T-helper 1 cell treated with Interleukin-12 subunit alpha and Interleukin-12 subunit beta and Interleukin-4 antibody, amounts not matched to agents 30 μg/mL and 1 μg/mL, for 36 hours (primary cell): ENCODE results near the gene MLN.
"Not testable (repeated sequence)": the region's sequence is repeated elsewhere in the genome, so short reads cannot be mapped to it uniquely, and the experiment has no call there.

Experiments
- H3K27ac Mint-ChIP-seq: one replicate; pipeline ENCODE4 v1.8.0; 2021; ENCODE audit warnings: mild to moderate bottlenecking, mixed read lengths
- H3K27me3 Mint-ChIP-seq: one replicate; pipeline ENCODE4 v1.8.0; 2021; ENCODE audit warnings: low read depth, mixed read lengths
- H3K36me3 Mint-ChIP-seq: one replicate; pipeline ENCODE4 v1.8.0; 2021; ENCODE audit warnings: low read depth, mixed read lengths
- H3K4me1 Mint-ChIP-seq: one replicate; pipeline ENCODE4 v1.8.0; 2021; ENCODE audit warnings: low read depth, mixed read lengths
- H3K4me3 Mint-ChIP-seq: one replicate; pipeline ENCODE4 v1.8.0; 2021; ENCODE audit warnings: mild to moderate bottlenecking, moderate library complexity, mixed read lengths
- H3K9me3 Mint-ChIP-seq: one replicate; pipeline ENCODE4 v1.8.0; 2021; ENCODE audit warnings: mixed read lengths

MLN gene

GRCh38 chr6:33840048-33840926 is 36.5 kb upstream of the MLN start:
- H3K36me3 Mint-ChIP-seq, result no peaks in the 10 kb centered on the region
- peaks cover 6% of the 10 kb centered on the region for H3K9me3 Mint-ChIP-seq
- H3K4me3 Mint-ChIP-seq, result peak overlapping the region; percentile 45
- peaks cover 16% of the 10 kb centered on the region for H3K27me3 Mint-ChIP-seq
- H3K27ac Mint-ChIP-seq, result peak overlapping the region; percentile 73
- peaks cover 21% of the 10 kb centered on the region for H3K4me1 Mint-ChIP-seq

- H3K36me3 Mint-ChIP-seq, result no peaks in the 10 kb centered on the region
- H3K4me1 Mint-ChIP-seq, result peaks cover 21% of the 10 kb centered on the region
- H3K4me3 Mint-ChIP-seq, result peak overlapping the region; percentile 45
- H3K27ac Mint-ChIP-seq, result peak overlapping the region; percentile 73
- peaks cover 14% of the 10 kb centered on the region for H3K27me3 Mint-ChIP-seq
- H3K9me3 Mint-ChIP-seq, result peaks cover 6% of the 10 kb centered on the region
Observed at GRCh38 chr6:33839399-33840047, 35.7 kb upstream of the MLN start.

- Mint-ChIP-seq H3K9me3 (peaks cover 6% of the 10 kb centered on the region), H3K27me3 (peaks cover 11% of the 10 kb centered on the region), H3K27ac (no peak overlapping the region), H3K36me3 (no peaks in the 10 kb centered on the region), H3K4me1 (peaks cover 21% of the 10 kb centered on the region), H3K4me3 (no peak overlapping the region)
Observed at GRCh38 chr6:33838983-33839382, 35.2 kb upstream of the MLN start.

GRCh38 chr6:33837971-33838665 is 34.3 kb upstream of the MLN start:
- no peaks in the 10 kb centered on the region for H3K36me3 Mint-ChIP-seq
- H3K4me1 Mint-ChIP-seq, result peaks cover 21% of the 10 kb centered on the region
- H3K27me3 Mint-ChIP-seq, result peaks cover 11% of the 10 kb centered on the region
- H3K4me3 Mint-ChIP-seq, result no peak overlapping the region
- H3K27ac Mint-ChIP-seq, result no peak overlapping the region
- peaks cover 6% of the 10 kb centered on the region for H3K9me3 Mint-ChIP-seq

- Mint-ChIP-seq H3K27me3 (peaks cover 11% of the 10 kb centered on the region), H3K4me1 (peaks cover 21% of the 10 kb centered on the region), H3K4me3 (no peak overlapping the region)
Observed at GRCh38 chr6:33836806-33837469, 33.1 kb upstream of the MLN start.

GRCh38 chr6:33834401-33835392 is 30.9 kb upstream of the MLN start:
- H3K9me3 Mint-ChIP-seq, result peaks cover 6% of the 10 kb centered on the region
- H3K27me3 Mint-ChIP-seq, result peaks cover 22% of the 10 kb centered on the region
- H3K27ac Mint-ChIP-seq, result no peak overlapping the region

More at GRCh38 chr6:33836806-33837469, 33.1 kb upstream of the MLN start:
- Mint-ChIP-seq H3K27ac (no peak overlapping the region), H3K9me3 (peaks cover 6% of the 10 kb centered on the region), H3K36me3 (no peaks in the 10 kb centered on the region)

GRCh38 chr6:33833599-33833998 is 29.8 kb upstream of the MLN start:
- Mint-ChIP-seq H3K27ac (no peak overlapping the region), H3K27me3 (peaks cover 27% of the 10 kb centered on the region), H3K4me3 (no peak overlapping the region), H3K9me3 (peaks cover 6% of the 10 kb centered on the region), H3K4me1 (no peaks in the 10 kb centered on the region), H3K36me3 (no peaks in the 10 kb centered on the region)

More at GRCh38 chr6:33834401-33835392, 30.9 kb upstream of the MLN start:
- Mint-ChIP-seq H3K4me1 (peaks cover 7% of the 10 kb centered on the region), H3K4me3 (no peak overlapping the region), H3K36me3 (no peaks in the 10 kb centered on the region)

- H3K4me1 Mint-ChIP-seq, H3K36me3 Mint-ChIP-seq, H3K9me3 Mint-ChIP-seq, H3K4me3 Mint-ChIP-seq, H3K27ac Mint-ChIP-seq: not testable (repeated sequence)
- H3K27me3 Mint-ChIP-seq, result peaks cover 35% of the 10 kb centered on the region
Observed at GRCh38 chr6:33832831-33833230, 29.0 kb upstream of the MLN start.

- not testable (repeated sequence) for H3K36me3 Mint-ChIP-seq, H3K27ac Mint-ChIP-seq, H3K4me1 Mint-ChIP-seq, H3K4me3 Mint-ChIP-seq, H3K9me3 Mint-ChIP-seq
- peaks cover 29% of the 10 kb centered on the region for H3K27me3 Mint-ChIP-seq
Observed at GRCh38 chr6:33831725-33832124, 27.9 kb upstream of the MLN start.

- H3K27ac Mint-ChIP-seq, result no peak overlapping the region
- no peaks in the 10 kb centered on the region for H3K9me3 Mint-ChIP-seq
- H3K4me3 Mint-ChIP-seq, result no peak overlapping the region
- peaks cover 24% of the 10 kb centered on the region for H3K27me3 Mint-ChIP-seq
- H3K4me1 Mint-ChIP-seq, result no peaks in the 10 kb centered on the region
- H3K36me3 Mint-ChIP-seq, result no peaks in the 10 kb centered on the region
Observed at GRCh38 chr6:33830635-33831240, 26.9 kb upstream of the MLN start.

- H3K27me3 Mint-ChIP-seq, result peaks cover 24% of the 10 kb centered on the region
- no peak overlapping the region for H3K27ac Mint-ChIP-seq
- H3K4me3 Mint-ChIP-seq, result no peak overlapping the region
- no peaks in the 10 kb centered on the region for H3K4me1 Mint-ChIP-seq
- no peaks in the 10 kb centered on the region for H3K9me3 Mint-ChIP-seq
- H3K36me3 Mint-ChIP-seq, result no peaks in the 10 kb centered on the region
Observed at GRCh38 chr6:33828764-33829731, 25.2 kb upstream of the MLN start.

GRCh38 chr6:33828452-33828763 is 24.6 kb upstream of the MLN start:
- Mint-ChIP-seq H3K27ac (no peak overlapping the region), H3K4me3 (no peak overlapping the region), H3K36me3 (no peaks in the 10 kb centered on the region), H3K9me3 (no peaks in the 10 kb centered on the region), H3K27me3 (peaks cover 24% of the 10 kb centered on the region), H3K4me1 (no peaks in the 10 kb centered on the region)
